Pancreas (tissue), 10 donors: ENCODE results near the gene SLC14A1. TPM values are rescaled to one million over a fixed set of nuclear protein-coding genes. Genes with fewer than 3 reads are reported as not detected.
"Not testable (repeated sequence)": the region's sequence is repeated elsewhere in the genome, so short reads cannot be mapped to it uniquely, and the experiment has no call there.

ENCODE experiments used
- ATAC-seq, 4 donors: fragments of 200-7000 bp; cut with Tn5 transposase; one replicate each; pipeline versions ENCODE4 v1.8.0 to v1.9.1; 2020; ENCODE audit warnings: mild to moderate bottlenecking in 4 of 4, moderate library complexity in 4 of 4
- DNase-seq, 6 donors: peaks; one replicate each; pipeline ENCODE4 v3.0.0-alpha.2; 2020
- FAIRE-seq: peaks from 2 replicates; lab custom pipeline; 2012; peaks lifted over from hg19 to GRCh38; lab: Jason Lieb, UNC
- H3K27ac ChIP-seq, 4 donors: fragments of 200-600 bp; sonication (generic); 1 replicate in 3 of 4; 2 replicates in 1 of 4; pipeline versions ENCODE4 v1.5.0 to v1.8.0; 2020
- H3K27me3 ChIP-seq, 4 donors: fragments of 200-600 bp; one replicate each; pipeline ENCODE4 v1.8.0; 2021
- H3K36me3 ChIP-seq, 3 donors: fragments of 200-600 bp; sonication (generic) in 1 of 3; one replicate each; pipeline versions ENCODE4 v1.5.0 to v1.8.0; 2020 to 2021
- H3K4me1 ChIP-seq, 3 donors: fragments of 200-600 bp; one replicate each; pipeline ENCODE4 v1.8.0; 2021
- H3K4me3 ChIP-seq, 4 donors: fragments of 200-600 bp; sonication (generic) in 2 of 4; one replicate each; pipeline versions ENCODE4 v1.5.0 to v1.8.0; 2020 to 2021
- H3K9me3 ChIP-seq, 4 donors: fragments of 200-600 bp; one replicate each; pipeline ENCODE4 v1.8.0; 2021
- WGBS, 2 donors: extraction: QIAGEN DNeasy Blood & Tissue Kit; methylation state at CpG; one replicate each; pipeline ENCODE4 v1.1.7; 2013; 5-methylcytosine and 5-hydroxymethylcytosine counted together
- intact Hi-C, 3 donors: fragments of 100-400 bp; cut with DNase I; formaldehyde crosslinking; loops; one replicate each; pipeline versions ENCODE4 v1.11.1 to v1.14.2; 2022
- polyA plus RNA-seq, 2 donors: library from polyadenylated mRNA; stranded (reverse); fragments of 200-250 nt; gene quantifications; one replicate each; pipeline ENCODE4 v1.2.3, GENCODE V29; 2013
- total RNA-seq, 6 donors: library from RNA; stranded (reverse); fragmentation: NEBNext Ultra II Directional in 4 of 6; extraction: Animal tissue kit (Norgen Biotek cat#: 25700) in 4 of 6; gene quantifications; one replicate each; pipeline versions ENCODE4 v1.2.1 to v1.2.4, GENCODE V29; 2021 to 2023
- TF ChIP-seq, protein P1 (sequence below), 4 donors: fragments of 200-600 bp; sonication (generic) in 3 of 4; IDR thresholded peaks; one replicate each; pipeline versions ENCODE4 v1.5.0 to v1.8.0; 2021; ENCODE audit warnings: antibody characterized with exemption in 4 of 4
- donor health status: healthy with polysubstance abuse.
- donor health status: DM: no; HTN: no; CAD: no; lungs with moderate emphysema.
- donor health status: DM: no; HTN: no; CAD: no.
- donor health status: control.
- donor health status: control.
- donor health status: Bipolar disorder and iron deficiency.
- donor health status: DM: yes; HTN: yes; CAD: no.
- donor health status: DM: no; HTN: no; CAD: no.
- donor health status: DM: no; HTN: no; CAD: no.
- donor health status: DM: yes; HTN: yes; CAD: no.

Gene SLC14A1
- total and polyA plus RNA-seq, 8 donors = 0.49 to 2.5 (median 1.1) TPM

DNA sequence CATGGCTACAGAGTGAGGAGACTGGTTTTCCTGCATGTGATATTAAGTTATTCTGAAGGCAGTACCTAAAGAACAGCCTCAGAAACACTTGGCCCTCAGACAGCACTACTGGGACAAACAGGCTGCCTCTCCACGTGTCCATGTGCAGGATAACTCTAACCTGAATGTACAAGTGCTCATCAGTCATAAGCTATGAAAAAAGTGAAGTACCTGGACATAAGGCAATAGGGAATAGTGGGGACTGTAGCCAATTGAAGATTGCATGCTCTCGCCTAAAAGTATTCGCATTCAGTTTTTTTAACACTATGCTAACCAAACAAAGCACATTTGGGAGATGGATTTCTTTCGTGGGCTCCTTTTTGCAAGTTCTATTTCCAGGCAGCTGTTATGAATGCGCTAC lies 33.0 kb downstream of the SLC14A1 start:
- H3K4me1 ChIP-seq = no peaks in the 10 kb centered on the region
- no peaks in the 10 kb centered on the region for H3K36me3 ChIP-seq
- no peaks in the 10 kb centered on the region for H3K9me3 ChIP-seq
- no peak overlapping the region for H3K27ac ChIP-seq
- no peak for FAIRE-seq
- ATAC-seq = no peak
- no peaks in the 10 kb centered on the region for H3K27me3 ChIP-seq
- H3K4me3 ChIP-seq = no peak overlapping the region
- TF ChIP-seq, protein P1, sequence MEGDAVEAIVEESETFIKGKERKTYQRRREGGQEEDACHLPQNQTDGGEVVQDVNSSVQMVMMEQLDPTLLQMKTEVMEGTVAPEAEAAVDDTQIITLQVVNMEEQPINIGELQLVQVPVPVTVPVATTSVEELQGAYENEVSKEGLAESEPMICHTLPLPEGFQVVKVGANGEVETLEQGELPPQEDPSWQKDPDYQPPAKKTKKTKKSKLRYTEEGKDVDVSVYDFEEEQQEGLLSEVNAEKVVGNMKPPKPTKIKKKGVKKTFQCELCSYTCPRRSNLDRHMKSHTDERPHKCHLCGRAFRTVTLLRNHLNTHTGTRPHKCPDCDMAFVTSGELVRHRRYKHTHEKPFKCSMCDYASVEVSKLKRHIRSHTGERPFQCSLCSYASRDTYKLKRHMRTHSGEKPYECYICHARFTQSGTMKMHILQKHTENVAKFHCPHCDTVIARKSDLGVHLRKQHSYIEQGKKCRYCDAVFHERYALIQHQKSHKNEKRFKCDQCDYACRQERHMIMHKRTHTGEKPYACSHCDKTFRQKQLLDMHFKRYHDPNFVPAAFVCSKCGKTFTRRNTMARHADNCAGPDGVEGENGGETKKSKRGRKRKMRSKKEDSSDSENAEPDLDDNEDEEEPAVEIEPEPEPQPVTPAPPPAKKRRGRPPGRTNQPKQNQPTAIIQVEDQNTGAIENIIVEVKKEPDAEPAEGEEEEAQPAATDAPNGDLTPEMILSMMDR (IDR thresholded peaks at IDR 0.05) = no peak
- DNase-seq = no peak
- WGBS, 2 donors = 74 to 87% methylated on average over 5 of the region's 5 CpGs
- intact Hi-C loops = no loop called here

- H3K9me3 ChIP-seq, ATAC-seq, FAIRE-seq, H3K27me3 ChIP-seq, H3K4me3 ChIP-seq, H3K27ac ChIP-seq, DNase-seq, H3K36me3 ChIP-seq, H3K4me1 ChIP-seq, intact Hi-C loops: not testable (repeated sequence)
- WGBS, 2 donors = 74 to 84% methylated on average over 11 of the region's 11 CpGs
Measured at GRCh38 chr18:45757644-45758043, 33.7 kb downstream of the SLC14A1 start.

DNA sequence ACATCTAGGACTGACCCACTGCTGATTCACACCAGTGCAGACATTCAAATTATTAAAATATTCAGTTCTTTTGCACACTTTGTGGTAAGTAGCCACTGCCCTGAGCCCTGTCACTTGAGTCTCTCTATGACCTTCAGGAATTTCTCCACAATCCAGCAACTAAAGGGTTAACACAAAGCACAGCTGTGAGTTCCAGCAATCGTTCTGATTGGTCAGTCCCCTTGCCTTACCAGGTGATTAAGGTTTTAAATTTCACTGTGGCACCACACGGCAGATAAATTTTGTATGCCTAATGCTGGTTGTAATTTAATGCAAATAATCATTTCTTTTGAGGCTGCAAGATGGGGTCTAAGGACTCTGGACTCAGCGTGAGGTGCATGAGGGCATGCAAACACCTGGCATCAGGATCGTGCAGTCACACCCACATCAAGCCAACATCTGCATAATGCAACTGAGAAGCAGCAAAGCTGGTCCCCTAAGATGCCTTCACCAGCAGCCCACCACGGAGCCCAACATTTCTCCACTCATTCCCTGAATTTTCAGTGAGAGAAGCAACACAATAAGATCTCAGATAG lies 36.6 kb downstream of the SLC14A1 start:
- no peaks in the 10 kb centered on the region for H3K27me3 ChIP-seq
- DNase-seq = no peak
- no peaks in the 10 kb centered on the region for H3K4me1 ChIP-seq
- ATAC-seq = no peak
- H3K36me3 ChIP-seq = no peaks in the 10 kb centered on the region
- no peak overlapping the region for H3K4me3 ChIP-seq
- 10 to 13% methylated on average over 5 of the region's 5 CpGs for WGBS, 2 donors
- TF ChIP-seq, protein P1 (IDR thresholded peaks at IDR 0.05) = no peak
- no peak overlapping the region for H3K27ac ChIP-seq
- no peaks in the 10 kb centered on the region for H3K9me3 ChIP-seq
- intact Hi-C loops = no loop called here
- no peak for FAIRE-seq

DNA sequence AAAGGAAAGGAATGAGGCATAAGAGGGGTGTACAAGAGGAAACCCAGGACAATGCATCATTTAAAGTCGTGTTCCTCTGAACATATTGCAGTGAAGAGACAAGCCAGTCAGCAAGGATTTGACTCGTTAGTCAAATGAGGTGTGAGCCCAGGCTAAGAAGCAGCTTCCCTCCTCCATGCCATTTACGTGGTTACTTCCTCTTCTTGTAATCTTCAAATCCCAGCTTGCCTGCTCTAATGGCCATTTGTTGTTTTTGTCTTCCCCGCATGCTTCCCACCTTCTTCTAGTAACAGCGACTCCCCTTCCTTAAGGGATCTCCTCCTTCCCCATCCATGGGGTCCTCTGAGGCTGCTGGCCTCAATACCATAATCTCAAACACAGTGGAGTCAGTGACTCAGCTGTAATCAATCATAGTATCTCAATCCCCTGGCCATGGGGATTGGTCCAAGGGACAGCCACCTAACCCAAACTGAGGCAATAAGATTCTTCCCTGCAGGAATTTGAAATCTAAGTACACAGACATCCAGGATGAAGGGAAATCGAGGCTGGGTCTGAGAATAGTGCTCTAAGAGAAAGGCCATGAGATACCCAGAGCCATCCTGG lies 37.6 kb downstream of the SLC14A1 start:
- 53 to 58% methylated on average over 6 of the region's 6 CpGs for WGBS, 2 donors
- intact Hi-C loops = no loop called here
- H3K4me3 ChIP-seq = no peak overlapping the region
- H3K4me1 ChIP-seq = no peaks in the 10 kb centered on the region
- no peaks in the 10 kb centered on the region for H3K36me3 ChIP-seq
- no peak for DNase-seq
- H3K27me3 ChIP-seq = no peaks in the 10 kb centered on the region
- TF ChIP-seq, protein P1 (IDR thresholded peaks at IDR 0.05) = no peak
- no peaks in the 10 kb centered on the region for H3K9me3 ChIP-seq
- no peak overlapping the region for H3K27ac ChIP-seq
- no peak for ATAC-seq
- FAIRE-seq = no peak

DNA sequence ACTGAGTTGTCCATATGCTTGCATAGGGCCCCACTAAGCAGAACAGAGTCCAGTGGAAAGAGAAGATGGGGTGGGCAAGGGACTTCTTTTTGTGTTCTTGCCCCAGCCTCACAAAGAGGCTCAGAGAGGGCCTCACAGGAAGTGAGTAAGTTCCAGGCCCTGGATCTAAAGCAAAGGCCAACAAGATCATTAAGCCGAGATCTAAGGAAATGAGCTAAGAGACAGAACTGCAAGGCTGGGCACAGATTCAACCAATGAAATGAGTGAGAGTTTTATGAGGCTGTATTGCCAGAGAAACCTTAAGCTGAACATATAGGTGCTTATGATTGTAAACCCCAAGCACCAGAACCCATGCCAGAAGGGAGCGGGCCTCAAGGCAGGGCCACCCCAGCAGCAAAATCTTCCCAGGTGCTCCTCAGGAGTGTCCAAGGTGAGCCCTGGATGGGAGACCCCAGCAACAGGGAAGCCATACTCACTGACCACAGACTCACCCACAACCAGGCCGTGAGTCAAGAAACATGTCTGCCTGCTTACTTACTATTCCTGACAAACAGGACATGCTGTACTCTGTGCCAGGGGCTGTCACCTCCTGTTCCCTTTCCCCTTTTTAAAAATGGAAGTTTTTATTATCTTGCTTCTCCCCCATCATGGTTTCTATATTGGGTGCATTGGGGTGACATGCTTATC lies 40.2 kb downstream of the SLC14A1 start:
- Histone ChIP-seq H3K27me3 (no peaks in the 10 kb centered on the region), H3K36me3 (no peaks in the 10 kb centered on the region), H3K9me3 (no peaks in the 10 kb centered on the region), H3K4me1 (no peaks in the 10 kb centered on the region), H3K27ac (no peak overlapping the region), H3K4me3 (no peak overlapping the region)
- no peak for ATAC-seq
- 83 to 92% methylated on average over 3 of the region's 3 CpGs for WGBS, 2 donors
- no peak for FAIRE-seq
- intact Hi-C loops = no loop called here
- no peak for DNase-seq
- TF ChIP-seq, protein P1 (IDR thresholded peaks at IDR 0.05) = no peak
